Activated effector memory CD4-positive, alpha-beta T cell treated with anti-CD3 and anti-CD28 coated beads, Interleukin-2, amount 50 U/mL, for 16 hours (primary cell): ENCODE results near the gene SCRG1.

ENCODE experiments used
- DNase-seq: peaks from one replicate; pipeline ENCODE4 v3.0.0-alpha.2; 2020

Gene SCRG1

DNA sequence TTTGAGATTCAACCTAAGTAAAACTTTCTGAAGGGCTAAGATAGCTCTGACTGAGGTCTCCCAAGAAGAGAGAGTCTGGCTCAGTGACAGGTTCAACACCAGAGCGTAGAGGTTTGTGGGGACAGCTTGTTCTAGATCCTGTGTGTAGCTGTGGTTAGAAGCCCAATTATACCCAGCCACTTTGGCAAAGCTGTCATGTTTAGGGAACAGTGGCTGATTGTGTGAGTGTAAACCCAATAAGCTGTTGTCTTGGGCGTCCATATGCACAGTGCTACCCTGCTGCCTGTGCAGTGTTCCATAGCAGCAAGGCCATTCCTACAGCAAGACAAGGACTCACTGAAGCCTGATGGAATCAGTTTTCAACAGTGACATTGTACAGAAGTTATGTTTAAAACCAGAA, 11.2 kb upstream of the SCRG1 start:
- peak; percentile 42 for DNase-seq

DNA sequence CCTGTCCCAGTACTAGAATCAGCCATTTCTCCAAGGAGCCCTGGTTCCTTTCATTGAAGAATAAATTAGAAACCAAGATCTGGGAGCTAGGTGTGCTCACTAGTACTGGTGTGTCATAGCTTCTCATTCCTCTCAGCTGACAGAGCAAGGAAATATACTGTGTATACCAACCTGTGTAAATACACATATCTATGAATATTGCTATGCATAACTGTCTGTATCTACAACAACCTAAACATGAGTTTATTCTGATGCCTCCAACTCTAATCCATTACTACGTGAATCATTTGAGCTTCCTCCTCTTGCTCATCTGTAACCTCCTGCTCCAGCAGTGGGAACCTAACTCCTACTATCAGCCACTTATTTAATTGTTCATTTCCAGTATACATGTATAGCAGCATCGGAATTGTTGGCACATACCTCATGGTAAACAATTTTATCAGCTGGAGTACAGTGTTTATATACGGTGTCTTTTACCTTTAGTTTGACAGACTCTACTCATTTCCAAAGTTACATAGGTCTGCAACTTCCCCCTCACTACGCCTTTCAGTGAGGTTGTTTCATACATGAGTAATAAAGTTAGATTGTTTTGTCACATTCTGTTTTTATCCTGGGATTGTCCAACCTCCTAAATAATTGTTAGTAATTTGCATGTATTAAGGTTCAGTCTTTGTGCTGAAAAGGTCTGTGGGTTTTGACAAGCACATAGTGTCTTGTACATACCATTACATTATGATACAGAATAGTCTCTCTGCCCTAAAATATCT, 7.1 kb upstream of the SCRG1 start:
- DNase-seq, result no peak

DNA sequence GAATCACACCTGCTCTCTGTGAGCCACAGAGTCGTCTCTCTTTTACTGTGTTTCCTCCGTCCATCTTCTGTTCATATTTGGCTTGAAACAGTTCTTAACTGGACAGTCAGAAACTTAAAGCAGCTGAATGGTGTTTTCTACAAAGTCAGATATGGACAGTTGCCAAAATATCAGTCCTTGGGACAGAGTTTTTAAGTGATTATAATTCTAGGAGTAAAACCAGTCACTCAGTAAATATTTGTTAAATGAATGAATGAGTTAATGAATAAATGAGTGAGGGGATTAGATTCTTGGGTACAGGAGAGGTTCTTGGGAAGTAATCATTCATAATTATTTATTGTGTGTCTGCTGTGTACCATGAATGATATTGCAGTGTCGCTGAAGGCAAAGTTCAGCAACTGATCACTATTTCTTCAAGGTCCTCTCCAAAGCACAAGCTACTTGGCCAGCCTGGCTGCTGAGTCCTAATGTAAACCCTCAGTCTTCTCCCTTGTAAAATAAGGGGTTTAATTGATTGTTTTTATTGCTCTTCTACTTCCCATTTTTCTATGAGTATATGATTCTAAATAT, 5.5 kb upstream of the SCRG1 start:
- no peak for DNase-seq

DNA sequence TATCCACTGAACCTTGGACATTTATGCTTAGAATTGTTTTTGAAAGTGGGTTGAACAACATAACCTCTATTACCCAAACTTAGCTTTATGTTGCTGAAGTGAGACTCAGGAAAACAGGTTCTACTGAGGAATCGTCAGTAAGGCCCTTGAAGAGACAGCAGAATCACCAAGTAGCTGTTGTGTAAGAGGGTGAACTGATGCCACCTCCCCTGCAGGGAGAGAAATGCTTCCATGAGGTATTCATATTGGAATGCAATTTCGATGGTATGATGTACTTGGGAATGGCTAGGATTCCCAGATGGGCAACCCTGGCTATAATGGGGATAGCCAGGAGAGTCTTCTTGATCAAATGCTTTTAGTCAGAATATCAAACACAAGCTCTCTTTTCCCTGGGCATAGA, 4.1 kb upstream of the SCRG1 start:
- no peak for DNase-seq

DNA sequence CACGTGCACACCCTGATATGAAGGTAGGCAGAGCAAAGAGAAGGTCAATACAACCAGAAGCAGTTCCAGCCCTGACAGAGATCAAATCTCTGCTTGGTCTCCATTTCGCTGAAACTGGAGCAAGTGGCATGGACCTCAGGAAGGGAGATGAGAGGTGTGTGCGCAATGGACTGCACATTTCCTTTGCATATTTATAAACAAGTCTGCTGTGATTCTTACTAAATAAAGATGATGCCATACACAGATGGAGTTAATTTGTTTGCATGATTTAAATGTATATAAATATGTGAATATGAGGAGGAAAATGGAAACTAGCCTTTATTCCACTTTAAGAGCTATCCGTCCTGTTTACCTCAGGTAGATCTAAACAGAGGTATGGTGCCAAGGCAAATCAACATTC, 2.1 kb upstream of the SCRG1 start:
- DNase-seq, result no peak

DNA sequence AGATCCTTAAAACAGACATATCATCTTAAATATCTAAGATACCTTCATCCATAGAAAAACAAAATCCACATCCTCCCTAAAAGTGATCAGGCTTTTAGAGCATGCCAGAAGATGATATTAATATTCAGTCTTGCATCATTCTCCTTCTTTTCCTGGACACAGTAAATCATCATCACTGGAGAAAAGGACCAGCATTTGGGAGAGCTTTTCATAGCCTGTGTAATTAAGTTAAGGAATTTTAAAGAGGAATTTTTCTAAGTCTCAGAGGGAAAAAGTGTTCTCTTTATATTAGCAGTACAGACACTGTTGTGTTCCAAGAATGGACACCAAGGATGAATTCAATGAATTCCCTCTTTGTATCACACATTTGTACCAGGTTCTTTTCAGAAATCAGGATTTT, 696 bp downstream of the SCRG1 start:
- DNase-seq, result no peak

DNA sequence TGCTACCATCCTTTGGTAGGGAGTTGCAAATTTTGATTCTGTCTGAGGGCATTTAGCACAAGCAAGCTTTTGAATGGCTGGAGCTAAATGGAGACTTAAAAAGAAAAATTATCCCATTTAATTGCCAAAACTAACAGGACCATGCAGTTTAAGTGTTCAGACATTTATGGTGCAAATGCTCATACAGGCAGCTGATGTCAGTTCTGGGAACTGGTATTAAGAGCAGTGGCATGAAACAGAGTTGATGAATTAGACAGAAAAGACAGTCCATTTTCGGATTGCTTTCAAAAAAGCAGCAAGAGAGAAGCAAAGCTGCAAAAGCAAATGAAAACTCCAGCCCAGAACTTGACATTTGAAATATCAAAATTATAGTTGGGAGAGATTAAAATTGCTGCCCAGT, 1.3 kb downstream of the SCRG1 start:
- no peak for DNase-seq

DNA sequence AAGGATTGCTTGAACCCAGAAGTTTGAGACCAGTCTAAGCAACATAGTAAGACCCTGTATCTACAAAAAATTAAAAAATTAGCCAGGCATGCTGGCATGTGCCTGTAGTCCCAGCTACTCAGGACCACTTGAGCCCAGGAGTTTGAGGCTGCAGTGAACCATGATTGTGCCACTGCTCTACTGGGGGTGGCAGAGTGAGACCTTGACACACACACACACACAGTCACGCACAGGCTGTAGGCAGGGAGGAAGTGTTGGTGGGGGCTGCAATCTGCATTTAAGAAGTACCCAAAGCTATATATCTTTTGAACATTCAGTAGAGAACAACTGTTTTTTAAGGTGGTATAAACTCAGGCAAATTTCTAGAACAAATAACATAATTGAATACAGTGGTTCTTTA, 7.2 kb downstream of the SCRG1 start:
- no peak for DNase-seq

DNA sequence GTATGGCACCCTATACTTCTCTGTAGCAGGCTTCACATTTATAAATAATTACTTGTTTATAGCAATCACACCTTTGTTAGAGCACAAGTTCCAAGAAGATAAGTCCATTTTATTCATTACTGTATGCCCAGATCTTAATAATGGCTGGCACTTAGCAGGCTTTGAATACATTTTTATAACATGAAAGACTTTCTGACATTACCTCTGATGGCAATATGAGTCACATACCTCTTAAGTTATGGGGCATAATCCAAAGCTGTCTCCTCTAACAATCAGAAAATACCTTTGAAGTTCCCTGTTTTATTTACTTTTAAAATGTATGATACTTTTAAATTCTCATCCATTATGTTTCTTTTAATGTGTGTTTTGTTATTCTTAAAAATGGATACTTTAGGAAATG, 12.2 kb downstream of the SCRG1 start:
- DNase-seq, result no peak

DNA sequence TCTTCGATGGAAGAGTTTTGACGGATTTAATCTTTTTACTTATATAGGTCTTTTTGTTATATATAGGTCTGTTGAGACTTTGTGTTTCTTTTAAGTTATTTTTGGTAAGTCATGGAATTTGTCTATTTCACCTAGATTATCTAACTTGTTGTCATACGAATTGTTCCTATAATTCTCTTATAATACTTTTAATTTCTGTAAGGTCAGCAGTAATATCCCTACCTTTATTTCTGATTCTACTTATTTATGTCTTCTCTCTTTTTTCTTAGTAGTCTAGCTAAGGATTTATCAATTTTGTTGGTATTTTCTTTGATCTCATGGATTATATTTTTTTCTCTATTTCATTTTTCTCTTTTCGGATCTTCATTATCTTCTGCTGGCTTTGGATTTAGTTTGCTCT, 16.6 kb downstream of the SCRG1 start:
- DNase-seq, result no peak

DNA sequence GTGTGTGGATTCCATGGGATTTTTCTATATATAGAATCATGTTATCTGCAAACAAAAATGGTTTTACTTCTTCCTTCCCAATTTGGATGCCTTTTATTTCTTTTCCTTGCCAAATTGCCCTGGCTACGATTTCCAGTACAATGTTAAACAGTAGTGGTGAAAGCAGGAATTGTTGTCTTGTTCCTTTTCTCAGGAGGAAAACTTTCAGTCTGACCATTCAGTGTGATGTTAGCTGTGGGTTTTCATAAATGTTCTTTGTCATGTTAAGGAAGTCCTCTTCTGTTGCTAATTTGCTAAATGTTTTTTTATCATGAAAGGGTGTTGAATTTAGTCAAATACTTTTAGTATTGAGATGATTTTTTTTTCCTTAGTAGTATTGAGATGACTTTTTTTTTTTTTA, 17.3 kb downstream of the SCRG1 start:
- DNase-seq, result no peak

DNA sequence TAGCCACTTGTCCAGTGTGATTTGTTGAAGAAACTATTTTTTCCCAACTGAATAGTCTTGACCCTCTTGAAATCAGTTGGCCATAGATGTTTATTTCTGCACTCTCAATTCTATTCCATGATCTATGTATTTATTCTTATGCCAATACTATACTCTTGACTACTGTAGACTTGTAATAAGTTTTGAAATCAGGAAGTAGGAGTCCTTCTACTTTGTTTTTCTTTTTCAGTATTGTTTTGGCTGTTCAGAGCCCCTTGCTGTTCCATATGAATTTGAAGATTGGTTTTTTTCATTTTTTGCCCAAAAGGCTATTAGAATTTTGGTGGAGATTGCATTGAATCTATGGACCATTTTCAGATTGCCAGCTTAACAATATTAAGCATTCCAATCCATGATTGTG, 17.9 kb downstream of the SCRG1 start:
- DNase-seq, result no peak

DNA sequence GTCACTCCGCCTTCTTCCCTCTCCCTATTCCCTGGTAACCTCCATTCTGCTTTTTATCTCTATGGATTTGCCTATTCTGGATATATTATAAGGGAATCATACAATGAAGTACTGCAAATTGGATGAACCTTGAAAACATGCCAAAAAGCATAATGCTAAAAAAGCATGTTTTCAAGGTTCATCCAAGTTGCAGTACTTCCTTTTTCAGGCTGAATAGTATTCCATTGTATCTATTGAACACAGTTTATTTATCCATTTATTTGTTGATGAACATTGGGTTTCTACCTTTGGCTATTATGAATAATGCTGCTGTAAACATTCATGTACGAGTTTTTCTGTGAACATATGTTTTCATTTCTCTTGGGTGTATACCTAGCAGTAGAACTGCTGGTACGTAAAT, 19.0 kb downstream of the SCRG1 start:
- DNase-seq, result no peak

DNA sequence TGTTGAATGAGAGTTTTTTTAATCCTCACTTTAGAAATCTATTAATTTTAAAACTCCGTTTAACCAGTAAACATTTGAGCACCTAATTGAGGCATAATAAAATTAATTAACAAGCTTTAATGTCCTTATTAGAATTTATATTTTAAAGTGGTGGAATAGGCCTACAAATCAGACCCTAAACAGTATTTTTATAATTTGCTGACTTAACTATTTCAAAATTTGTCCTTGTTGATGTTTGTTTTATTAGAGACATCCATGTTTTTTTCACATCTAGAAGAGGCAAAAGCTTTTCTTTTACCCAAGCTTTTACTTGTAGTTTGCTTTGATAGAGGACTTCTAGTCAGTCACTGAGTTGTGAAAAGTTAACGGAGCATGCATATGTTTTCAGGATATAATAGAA, 24.3 kb downstream of the SCRG1 start:
- no peak for DNase-seq

DNA sequence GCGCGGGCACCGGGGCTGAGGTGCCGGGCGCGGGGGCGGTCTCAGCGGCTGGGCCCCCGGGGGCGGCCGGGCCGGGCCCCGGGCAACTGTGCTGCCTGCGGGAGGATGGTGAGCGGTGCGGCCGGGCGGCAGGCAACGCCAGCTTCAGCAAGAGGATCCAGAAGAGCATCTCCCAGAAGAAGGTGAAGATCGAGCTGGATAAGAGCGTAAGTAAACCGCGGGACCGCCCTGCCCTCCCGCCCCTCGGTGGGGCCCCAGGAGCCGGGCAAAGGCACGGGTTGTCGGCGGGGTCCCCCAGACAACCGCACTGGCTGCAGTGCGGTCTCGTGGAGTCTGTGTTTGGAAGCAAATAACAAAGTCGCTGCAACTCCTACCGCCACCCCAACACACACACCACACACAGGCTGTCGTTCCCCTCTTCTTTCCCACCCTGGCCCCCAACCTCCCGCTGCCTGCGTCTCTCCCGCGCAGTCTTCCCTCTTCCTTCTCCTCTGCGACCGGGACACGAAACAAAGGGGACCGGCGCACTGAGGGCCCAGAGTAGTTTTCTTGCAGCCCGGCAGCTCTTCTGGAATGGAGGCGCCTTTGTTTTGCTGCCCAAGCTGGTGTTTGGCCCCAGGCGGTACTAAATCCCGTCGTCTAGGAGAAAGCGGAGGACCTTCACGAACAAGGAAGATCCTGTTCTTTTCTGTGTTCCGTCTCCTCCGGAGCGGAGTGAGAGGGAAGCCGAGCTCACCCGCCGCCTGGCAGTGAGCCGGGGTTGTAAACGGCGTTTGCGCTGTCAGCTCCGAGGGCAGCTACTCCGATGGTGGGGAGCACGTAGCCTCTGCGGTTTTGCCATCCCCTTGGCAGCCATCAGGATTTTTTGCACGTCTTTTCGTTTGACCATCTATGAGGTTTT, 27.4 kb downstream of the SCRG1 start:
- DNase-seq, result peak; percentile 80

DNA sequence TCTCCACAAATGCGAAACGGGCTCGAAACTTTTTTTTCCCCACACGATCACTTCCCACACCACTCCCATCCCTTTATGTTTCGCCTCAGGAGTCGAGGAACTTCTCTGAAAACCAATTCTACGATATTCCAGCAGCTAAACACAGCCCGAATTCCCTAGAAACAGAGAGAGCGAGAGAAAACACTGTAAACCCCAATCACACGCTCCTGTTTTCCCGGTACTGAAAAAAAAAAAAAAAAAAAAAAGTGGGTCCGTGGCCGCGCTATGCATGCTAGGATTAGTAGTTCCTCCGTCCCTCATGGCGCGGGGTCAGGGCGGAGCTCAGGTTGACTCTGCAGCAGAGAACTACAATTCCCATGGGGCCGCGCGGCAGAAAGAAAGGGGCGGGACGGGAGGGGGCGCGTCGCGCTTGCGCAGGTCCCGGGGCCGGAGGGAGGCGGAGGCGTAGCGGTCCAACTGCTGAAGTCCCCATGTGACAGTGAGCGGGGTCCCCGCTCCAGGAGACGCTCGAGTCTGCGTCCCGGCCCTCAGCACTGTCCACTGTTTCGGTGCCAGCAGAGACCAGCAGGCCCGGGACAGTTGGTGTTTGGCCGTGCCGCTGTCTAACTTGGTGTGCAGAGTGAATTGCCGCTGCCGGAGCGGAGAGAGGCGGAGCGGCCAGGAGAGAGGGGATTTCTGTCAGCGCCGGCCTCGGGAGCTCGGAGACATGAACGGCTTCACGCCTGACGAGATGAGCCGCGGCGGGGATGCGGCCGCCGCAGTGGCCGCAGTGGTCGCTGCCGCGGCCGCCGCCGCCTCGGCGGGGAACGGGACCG, 28.2 kb downstream of the SCRG1 start, which contains the start of gene SAP30:
SAP30 (plus strand) TSS at position 478 of the 815 bp plus-strand sequence; CDS start at position 707, 229 bp downstream.
- DNase-seq, result peak; percentile 99

DNA sequence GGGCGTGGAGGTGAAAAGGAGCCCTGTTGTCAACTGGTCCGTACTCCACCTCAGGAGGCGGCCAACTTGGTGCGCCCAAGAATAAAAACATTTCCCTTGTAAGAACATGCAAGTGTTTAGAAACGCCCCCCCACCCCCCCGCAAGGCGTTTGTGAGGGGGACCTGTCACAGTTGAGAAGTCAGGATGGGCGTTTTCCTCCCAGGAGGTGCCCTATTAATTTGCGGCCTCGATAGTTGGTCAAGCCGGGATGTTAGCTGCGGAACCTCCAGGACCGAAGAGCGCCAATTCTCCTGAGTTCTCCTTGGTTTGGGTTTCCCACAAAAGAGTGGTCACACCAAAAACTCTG, 28.8 kb downstream of the SCRG1 start:
- peak; percentile 87 for DNase-seq

DNA sequence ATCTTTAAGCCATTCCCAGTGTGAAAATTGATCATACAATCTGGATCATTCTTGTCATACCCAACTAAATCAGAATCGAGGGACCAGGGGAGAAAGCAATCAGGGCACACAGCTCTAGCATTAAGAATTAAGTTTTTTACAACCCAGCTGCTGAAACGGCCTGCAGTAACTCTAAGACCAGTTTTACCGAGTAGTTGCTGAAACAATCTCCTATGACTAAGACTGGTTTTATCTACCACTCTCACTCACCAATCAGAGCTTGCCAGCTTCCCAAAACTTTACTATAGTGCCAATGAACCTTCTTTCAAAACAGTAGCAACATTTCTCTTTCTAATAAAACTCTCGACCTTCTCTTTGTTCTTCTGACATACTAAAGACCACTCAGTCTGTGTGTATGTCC, 31.0 kb downstream of the SCRG1 start:
- DNase-seq, result no peak

DNA sequence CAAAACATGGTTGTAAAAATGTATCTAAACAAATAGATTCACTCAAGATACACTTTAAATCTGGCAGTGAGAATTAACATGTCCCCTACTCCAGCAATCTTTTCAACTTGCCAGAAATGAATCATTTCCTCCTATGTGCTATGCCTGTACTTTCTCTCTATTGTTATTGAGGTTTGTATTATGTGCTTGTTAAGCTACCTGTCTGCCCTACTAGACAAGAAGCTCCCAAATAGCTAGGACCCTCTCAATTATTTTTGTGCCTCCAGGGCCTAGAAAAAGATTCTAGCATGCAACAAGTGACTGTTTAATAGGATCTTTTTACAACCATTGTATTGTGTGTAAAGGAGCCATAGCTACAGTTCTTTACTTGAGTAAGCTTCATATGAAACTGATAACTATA, 31.6 kb downstream of the SCRG1 start:
- no peak for DNase-seq

DNA sequence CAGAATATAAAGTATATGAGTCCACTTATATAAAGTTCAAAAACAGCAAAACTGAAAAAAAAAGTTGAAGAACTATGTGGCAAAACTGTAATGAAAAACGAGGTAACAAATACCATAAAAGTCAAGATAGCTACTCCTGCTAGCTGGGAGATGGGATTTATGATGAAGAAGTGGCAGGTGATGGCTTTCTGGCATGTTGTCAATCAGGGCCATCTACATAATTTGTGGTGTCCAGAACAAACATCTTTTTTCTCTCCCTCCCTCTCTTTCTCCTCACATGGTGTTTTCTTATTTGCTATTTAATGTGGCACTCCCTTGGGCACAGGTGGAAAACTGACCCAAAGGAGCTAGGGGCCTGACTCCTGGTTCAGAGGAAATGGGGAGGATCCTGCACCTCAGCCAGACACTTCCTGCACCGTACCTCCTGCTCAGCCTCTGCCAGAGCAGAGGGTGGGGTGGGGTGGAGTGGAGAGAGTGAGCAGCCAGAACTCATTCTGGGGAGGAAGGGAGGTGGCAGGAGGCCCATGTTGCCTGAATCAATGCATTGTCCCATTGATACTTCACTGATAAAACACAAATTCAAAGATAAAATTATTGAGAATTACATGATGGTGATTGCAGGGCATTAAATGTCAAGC, 33.4 kb downstream of the SCRG1 start:
- DNase-seq, result peak; percentile 64

DNA sequence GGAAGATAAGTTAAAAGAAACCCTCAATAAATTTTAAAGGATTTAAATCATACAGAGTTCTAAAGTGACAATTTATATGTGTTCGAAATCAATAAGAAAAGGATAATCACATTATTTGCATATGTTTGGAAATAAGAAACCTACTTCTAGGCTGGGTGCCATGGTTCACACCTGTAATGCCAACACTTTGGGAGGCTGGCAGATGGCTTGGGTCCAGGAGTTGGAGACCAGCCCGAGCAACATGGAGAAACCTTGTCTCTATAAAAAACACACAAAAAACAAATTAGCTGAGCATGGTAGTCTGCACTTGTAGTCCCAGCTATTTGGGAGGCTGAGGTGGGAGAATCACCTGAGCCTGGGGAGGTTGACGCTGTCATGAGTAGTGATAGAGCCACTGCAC, 36.2 kb downstream of the SCRG1 start:
- DNase-seq, result no peak

DNA sequence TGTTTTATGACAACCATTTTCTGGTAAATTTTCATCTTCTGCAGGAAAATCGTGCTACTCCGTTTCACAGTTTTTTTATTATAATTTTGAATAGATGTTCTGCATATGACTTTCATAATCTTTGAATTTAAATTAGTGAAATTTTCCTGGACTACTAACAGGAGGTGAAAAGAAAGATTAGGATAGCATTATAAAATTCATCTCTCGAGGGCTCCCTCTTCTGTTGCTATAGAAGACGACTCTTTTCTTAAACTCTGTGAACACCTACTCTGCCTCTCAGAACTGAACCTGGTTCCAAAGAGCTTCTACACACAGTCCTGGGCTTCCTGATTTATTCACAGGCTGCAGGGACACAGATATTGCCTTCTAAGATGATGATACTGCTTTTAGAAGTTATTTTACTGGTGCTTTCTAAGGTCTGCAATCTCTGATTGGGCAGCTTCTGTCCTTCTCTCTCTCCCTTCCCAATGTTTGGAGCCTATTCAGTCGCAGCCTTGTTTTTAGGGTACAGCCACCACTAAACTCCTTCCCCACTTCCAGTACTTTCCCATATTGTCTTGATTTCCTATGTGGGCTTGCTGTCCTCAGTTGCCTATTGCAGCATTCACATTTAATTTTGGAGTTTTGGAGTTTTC, 38.2 kb downstream of the SCRG1 start:
- no peak for DNase-seq
